PC-3 (cell line): ENCODE results near the gene ABCB7.

Experiments
- CTCF ChIP-seq: fragments of 300-600 bp; sonication (generic); conservative IDR thresholded peaks from 2 replicates; pipeline ENCODE4 v1.5.1; 2017; ENCODE audit warnings: antibody characterized with exemption, low read depth, mild to moderate bottlenecking, low read length
- EZH2 ChIP-seq: fragments of 300-600 bp; sonication (generic); IDR thresholded peaks from one replicate; pipeline ENCODE4 v1.6.1; 2017; ENCODE audit warnings: antibody characterized with exemption, mild to moderate bottlenecking, low read length; ENCODE audit not compliant: unreplicated experiment

GRCh38 chrX:75071334-75071733, 84.7 kb downstream of the ABCB7 start:
- TF ChIP-seq EZH2 (no peak), CTCF (no peak)
